ENCODE measurements around the gene PCCA.
"Not testable (repeated sequence)": the region's sequence is repeated elsewhere in the genome, so short reads cannot be mapped to it uniquely, and the experiment has no call there.

PCCA gene

DNA sequence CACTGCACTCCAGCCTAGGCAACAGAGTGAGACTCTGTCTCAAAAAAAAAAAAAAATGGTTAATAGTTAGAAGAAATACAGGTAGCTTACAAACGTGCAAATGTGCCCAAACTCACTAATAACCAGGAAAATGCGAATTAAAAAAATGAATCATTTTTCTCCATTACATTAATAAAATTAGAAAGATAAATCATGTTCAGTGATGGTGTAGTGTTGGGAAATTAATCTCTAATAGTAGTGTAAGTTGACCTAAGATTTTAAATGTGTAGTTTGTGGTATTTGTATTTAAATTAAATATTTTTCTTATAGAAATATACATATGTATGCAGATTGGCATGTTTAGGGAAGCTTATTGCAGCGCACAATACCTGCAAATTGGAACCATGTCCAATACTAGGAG, 57.6 kb downstream of the PCCA start:
- DNase-seq = no peak

GRCh38 chr13:100147825-100148224, 58.9 kb downstream of the PCCA start:
- DNase-seq = no peak

DNA sequence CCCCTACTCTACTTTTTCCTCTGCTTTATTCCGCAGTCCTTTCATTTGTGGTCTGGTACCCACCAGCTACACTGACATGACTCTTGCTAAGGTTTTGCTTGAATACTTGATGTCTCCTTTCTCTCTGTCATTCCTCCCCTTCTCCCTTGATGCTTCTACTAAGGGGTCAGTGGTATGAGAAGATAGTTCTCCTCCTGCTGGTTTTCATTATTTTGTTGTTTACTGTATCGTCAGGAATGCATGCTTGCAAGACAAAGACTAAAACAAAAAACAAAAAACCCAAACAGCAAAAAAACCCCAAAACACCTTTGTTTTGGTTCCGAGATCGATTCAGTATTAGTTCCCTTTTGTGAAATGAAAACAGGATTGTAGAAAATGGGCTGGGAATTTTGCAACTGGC, 59.5 kb downstream of the PCCA start:
- DNase-seq = no peak

DNA sequence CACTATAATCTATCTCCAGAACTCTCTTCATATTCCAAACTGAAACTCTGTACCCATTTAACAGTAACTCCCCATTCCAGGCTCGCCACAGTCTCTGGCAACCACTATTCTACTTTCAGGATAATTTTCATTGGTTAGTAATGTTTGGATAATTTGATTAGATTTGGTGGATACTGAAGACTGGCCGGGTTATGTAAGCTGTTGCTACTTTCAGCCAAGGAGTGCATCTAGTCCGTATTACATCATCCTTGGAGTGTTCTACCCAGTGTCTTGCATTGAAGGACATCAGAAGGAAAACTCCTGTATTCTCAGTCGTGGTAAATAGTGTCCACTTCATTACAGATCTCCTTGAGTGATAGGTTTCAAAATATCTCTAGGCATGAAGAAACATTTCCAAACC, 60.5 kb downstream of the PCCA start:
- no peak for DNase-seq

- not testable (repeated sequence) for DNase-seq
Observed at GRCh38 chr13:100150711-100151110, 61.8 kb downstream of the PCCA start.

DNA sequence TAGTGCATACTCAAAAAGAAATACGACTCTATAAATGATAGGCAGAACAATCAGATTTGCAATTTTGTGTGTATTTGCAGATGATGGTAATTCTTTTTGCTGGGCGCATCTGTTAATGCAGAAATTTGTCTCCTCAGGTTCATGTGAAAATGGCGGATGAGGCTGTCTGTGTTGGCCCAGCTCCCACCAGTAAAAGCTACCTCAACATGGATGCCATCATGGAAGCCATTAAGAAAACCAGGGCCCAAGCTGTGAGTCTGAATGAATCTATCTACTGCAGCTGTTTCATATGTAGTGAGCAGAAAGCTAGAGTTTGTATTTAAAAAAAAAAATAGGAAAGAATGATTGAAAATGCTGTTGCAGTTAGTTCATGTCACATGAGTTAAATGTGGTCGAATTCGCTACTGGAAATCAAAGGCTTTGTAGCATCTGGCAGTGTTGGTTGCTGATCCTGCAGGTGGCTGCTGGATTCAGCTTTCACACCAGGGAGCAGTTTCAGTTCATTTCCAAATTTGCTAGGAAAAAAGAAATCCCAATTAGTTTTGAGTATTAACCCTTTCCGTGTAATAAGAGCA, 66.0 kb downstream of the PCCA start:
- no peak for DNase-seq

DNA sequence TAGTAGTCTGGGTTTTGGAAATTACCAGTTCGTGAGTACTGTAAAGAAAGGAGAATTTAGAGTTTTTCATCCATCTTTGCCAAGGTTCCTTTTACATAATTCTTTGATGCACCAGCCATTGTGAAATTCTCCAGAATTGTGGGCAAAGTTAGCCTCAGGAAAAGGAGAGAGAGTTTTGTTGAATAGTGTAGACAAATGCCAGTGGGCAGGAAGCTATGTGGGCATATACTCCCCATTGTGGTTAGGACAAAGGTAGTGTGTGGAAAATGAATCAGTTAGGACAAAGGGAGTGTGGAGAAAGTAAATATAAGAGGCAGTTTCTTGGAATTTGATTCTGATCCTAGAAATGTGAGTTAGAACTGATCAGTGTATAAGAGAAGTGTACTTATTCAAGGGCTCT, 67.9 kb downstream of the PCCA start:
- no peak for DNase-seq

DNA sequence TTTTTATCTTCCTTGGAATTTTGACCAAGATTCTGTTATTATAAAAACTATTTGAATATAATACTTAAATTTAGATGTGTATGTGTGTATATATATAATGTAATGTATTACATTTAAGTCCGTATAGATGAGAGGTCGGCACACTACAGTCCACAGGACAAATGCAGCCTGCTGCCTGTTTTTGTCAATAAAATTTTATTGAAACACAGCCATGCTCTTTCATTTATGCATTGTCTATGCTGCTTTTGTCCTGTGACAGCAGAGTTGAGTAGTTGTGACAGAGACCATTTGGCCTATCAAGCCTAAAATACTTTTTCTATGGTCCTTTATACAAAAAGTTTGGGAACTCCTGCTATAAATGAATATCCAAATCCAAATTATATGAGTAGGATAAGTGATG, 69.7 kb downstream of the PCCA start:
- DNase-seq = no peak

DNA sequence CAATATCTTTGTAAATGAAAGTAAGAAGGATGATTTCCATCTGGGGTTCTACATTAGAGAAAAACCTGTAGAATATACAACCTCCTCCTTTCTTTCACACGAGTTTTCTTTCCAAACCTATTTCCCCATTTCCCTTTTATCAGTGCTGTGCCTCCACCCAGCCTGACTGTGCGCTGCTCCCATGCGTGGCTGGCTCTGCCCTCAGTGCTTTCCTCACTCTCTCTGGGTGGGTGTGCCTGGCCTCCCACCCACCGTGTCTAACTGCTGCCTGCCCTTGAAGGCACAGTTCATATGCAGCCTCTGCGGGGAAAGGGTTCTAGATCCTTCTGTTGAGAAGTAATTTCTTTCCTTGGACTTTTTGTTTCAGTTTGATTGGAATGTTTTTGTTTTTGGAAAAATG, 70.7 kb downstream of the PCCA start:
- no peak for DNase-seq

DNA sequence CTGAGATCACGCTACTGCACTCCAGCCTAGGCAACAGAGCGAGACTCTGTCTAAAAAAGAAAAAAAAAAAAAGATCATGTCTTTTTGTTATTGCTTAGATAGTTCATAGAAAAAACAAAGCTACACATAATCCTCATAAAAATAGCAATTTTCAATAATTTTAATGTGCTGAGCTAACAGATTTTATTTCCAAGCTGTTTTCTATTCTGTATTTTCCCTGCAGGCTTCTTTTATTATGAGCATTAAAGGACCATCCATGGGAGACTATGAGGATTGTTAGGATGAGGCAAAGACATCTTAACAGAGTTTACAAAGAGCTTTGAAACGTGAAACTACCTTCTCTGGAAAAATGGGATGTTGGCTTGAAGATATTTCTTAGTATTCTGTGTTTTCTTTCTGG, 71.6 kb downstream of the PCCA start:
- DNase-seq = no peak

GRCh38 chr13:100163375-100163774, 74.5 kb downstream of the PCCA start:
- DNase-seq = no peak

DNA sequence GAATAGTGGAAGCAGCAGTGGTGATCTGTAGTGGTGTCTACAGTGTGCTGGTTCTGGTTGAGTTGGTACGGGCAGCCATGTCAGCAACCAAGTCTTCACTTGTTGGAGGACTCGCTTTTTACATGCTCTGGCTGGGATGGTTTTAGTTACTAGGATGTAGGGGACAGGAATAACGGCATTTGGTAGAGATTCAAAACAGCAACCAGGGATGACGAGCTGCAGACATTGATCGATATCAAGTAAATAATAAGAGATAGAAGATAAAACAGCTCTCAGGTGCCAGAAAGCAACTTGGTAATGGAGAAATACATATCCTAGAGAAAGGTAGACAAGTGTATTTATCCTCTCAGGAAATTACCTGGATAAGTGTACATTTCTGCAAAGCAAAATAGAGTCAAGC, 84.3 kb downstream of the PCCA start:
- no peak for DNase-seq

GRCh38 chr13:100174455-100174854, 85.6 kb downstream of the PCCA start:
- not testable (repeated sequence) for DNase-seq

- no peak for DNase-seq
Observed at GRCh38 chr13:100175078-100175802, 86.3 kb downstream of the PCCA start.

- no peak for DNase-seq
Observed at GRCh38 chr13:100175803-100176182, 86.9 kb downstream of the PCCA start.

GRCh38 chr13:100176801-100177400, 88.0 kb downstream of the PCCA start:
- DNase-seq = no peak

GRCh38 chr13:100178309-100178708, 89.4 kb downstream of the PCCA start:
- DNase-seq = no peak

DNA sequence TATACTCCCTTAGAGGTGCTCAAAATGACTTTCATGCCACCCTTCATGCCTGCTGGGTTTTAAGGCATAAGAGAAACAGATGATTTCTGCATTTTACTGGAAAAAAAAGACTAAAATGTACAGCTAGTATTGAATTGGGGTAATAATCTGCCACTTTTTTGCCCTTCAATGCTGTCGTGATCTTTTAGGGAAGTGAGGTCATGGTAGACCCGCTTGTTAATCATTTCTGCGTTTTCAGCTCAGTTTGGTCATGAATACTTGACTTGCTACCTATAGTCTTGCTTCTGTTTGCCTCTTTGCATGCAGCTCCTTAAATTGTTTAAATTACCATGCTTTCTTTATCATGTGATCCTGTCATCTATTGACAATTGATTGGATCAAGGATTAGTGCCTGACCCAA, 90.4 kb downstream of the PCCA start:
- no peak for DNase-seq

DNA sequence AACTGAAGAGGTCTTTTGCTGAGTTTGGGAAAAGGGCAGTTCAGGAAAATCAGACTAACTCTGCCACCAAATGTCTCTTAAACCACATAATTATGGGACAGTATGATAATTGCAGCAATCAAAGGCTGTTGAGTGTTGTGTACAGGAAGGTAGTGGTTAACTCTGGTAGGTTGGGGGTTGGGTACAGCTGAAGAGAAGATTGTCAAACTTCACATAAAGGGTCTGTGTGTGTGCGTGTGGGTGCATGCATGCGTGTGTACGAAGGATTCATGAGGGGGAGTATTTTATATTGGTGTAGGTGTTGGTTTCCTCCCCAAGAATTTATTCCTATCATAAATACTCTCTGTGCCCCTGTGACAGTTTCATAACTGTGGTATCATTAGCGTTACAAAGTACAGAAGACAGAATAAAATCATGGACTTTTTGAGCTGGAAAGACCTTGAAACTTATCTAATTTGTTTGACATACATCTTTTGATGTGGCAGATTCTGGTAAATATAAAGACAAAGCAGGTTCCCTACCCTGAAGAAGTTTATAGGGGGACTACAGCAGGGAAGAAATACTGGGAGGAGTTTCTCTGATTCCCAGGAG, 94.1 kb downstream of the PCCA start:
- DNase-seq = no peak

DNA sequence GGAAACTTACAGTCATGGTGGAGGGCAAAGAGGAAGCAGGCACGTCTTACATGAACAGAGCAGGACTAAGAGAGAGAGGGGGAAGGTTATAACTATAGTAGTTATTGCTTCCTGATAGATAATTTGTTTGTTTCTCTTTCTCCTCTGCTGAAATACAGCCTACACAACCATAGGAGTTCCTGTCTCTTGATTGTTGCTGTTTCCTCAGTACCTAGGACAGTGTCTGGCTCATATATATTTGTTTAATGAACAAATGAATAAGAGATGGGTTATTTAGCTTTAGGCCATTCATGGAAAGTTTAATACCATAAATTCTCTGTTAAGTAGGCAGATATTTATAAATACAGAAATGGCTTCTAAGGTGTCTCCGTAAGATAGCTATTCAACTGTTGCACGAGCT, 95.2 kb downstream of the PCCA start:
- DNase-seq = no peak

- no peak for DNase-seq
Observed at GRCh38 chr13:100195568-100195967, 106.7 kb downstream of the PCCA start.

DNA sequence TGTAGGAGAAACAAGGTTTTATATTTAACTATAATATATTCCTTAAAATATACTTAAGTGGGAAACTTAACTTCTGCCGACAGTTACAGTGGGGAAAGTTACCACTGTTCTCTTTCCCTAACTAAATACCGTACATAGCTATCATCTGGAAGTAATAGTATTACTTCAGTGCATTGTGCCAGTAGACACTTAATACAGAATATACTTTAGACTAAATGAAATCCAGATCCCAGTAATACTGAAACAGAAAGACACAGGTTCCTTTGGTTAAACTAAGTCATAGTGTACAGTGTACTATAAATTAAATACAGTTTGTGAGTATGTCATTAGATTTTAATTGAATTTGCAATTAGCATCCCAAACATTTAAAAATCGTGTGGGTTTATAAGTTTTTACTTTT, 107.5 kb downstream of the PCCA start:
- no peak for DNase-seq

- DNase-seq = no peak
Observed at GRCh38 chr13:100197116-100197515, 108.2 kb downstream of the PCCA start.

Data from stimulated activated CD4-positive, alpha-beta T cell treated with anti-CD3 and anti-CD28 coated beads, Interleukin-2, amount 100 ng/mL, for 48 hours (primary cell).